IMR-90 (cell line): ENCODE measurements around the gene KCNH5. TPM values are rescaled to one million over a fixed set of nuclear protein-coding genes. Genes with fewer than 3 reads are reported as not detected.

Experiments used
- ATAC-seq: fragments of 200-7000 bp; cut with Tn5 transposase; 2 replicates; pipeline ENCODE4 v1.9.1; 2020; ENCODE audit warnings: low read depth, mild to moderate bottlenecking, moderate library complexity
- BruUV-seq: library from RNA; stranded (reverse); fragments of 400-500 nt; replicated peaks from 2 replicates; lab custom pipeline; 2021; lab: Mats Ljungman, UMichigan
- CTCF ChIA-PET: fragments of 300-600 bp; formaldehyde crosslinking; extraction: SDS; loops from one replicate; lab custom pipeline; 2021; ENCODE audit warnings: antibody characterized with exemption; lab: Yijun Ruan, JAX
- POLR2A ChIA-PET: fragments of 300-600 bp; sonication (Branson Sonifier 250); formaldehyde crosslinking; loops from one replicate; lab custom pipeline; 2022; ENCODE audit warnings: antibody characterized with exemption; ENCODE audit not compliant: unreplicated experiment; lab: Charles Lee
- DNase-seq: peaks from one replicate; pipeline ENCODE4 v3.0.0; 2013
- H2AFZ ChIP-seq: replicated peaks from 2 replicates; pipeline ENCODE3; 2013; ENCODE audit warnings: low read length, mild to moderate bottlenecking; ENCODE audit not compliant: poor library complexity
- H2AK5ac ChIP-seq: 2 replicates; pipeline ENCODE4 v1.6.1; 2013; ENCODE audit warnings: low read depth, low read length, inconsistent platforms
- H2AK9ac ChIP-seq: replicated peaks from 2 replicates; pipeline ENCODE3; 2013; ENCODE audit warnings: mild to moderate bottlenecking, low read depth, low read length, moderate library complexity; ENCODE audit not compliant: poor library complexity
- H2BK120ac ChIP-seq: 2 replicates; pipeline ENCODE4 v1.6.1; 2013; ENCODE audit warnings: low read depth, low read length, inconsistent platforms
- H2BK15ac ChIP-seq: 3 replicates; pipeline ENCODE4 v1.6.1; 2013; ENCODE audit warnings: low read depth, low read length, inconsistent platforms
- H2BK20ac ChIP-seq: 2 replicates; pipeline ENCODE4 v1.6.1; 2013; ENCODE audit warnings: low read depth, mild to moderate bottlenecking, inconsistent platforms, low read length, moderate library complexity
- H2BK5ac ChIP-seq: 2 replicates; pipeline ENCODE4 v1.6.1; 2013; ENCODE audit warnings: mild to moderate bottlenecking, low read depth, low read length, inconsistent platforms; ENCODE audit not compliant: poor library complexity, severe bottlenecking
- H3K14ac ChIP-seq: replicated peaks from 2 replicates; pipeline ENCODE4 v1.6.1; 2013; ENCODE audit warnings: low read depth, low read length, inconsistent platforms
- H3K18ac ChIP-seq: 2 replicates; pipeline ENCODE4 v1.6.1; 2013; ENCODE audit warnings: low read depth, low read length, control low read depth
- H3K23ac ChIP-seq: 2 replicates; pipeline ENCODE4 v1.6.1; 2013; ENCODE audit warnings: low read depth, low read length, inconsistent platforms
- H3K27ac ChIP-seq: 2 replicates; pipeline ENCODE4 v1.5.1; 2013; ENCODE audit warnings: mild to moderate bottlenecking, control low read depth, low read length; ENCODE audit not compliant: insufficient read depth
- H3K27me3 ChIP-seq: 2 replicates; pipeline ENCODE4 v1.6.1; 2013; ENCODE audit warnings: low read length; ENCODE audit not compliant: control insufficient read depth, insufficient read depth
- H3K36me3 ChIP-seq: 2 replicates; pipeline ENCODE4 v1.6.1; 2013; ENCODE audit warnings: low read length, mixed read lengths; ENCODE audit not compliant: control insufficient read depth, insufficient read depth
- H3K4ac ChIP-seq: 2 replicates; pipeline ENCODE4 v1.6.1; 2013; ENCODE audit warnings: low read depth, low read length, inconsistent platforms
- H3K4me1 ChIP-seq: 2 replicates; pipeline ENCODE4 v1.6.1; 2013; ENCODE audit warnings: low read length, mixed read lengths; ENCODE audit not compliant: control insufficient read depth, insufficient read depth
- H3K4me2 ChIP-seq: 2 replicates; pipeline ENCODE4 v1.6.1; 2013; ENCODE audit warnings: low read depth, mild to moderate bottlenecking, control low read depth, low read length, moderate library complexity
- H3K4me3 ChIP-seq: 2 replicates; pipeline ENCODE4 v1.5.1; 2013; ENCODE audit warnings: low read depth, mild to moderate bottlenecking, control low read depth, low read length, moderate library complexity; ENCODE audit not compliant: insufficient read depth
- H3K56ac ChIP-seq: 2 replicates; pipeline ENCODE4 v1.6.1; 2013; ENCODE audit warnings: low read length, inconsistent platforms; ENCODE audit not compliant: insufficient read depth; ENCODE audit errors: extremely low read depth
- H3K79me1 ChIP-seq, 2 experiments: 2 replicates each; pipeline ENCODE4 v1.6.1; 2013; ENCODE audit warnings: low read length in 2 of 2, inconsistent platforms in 1 of 2, low read depth in 1 of 2
- H3K9ac ChIP-seq: 2 replicates; pipeline ENCODE4 v1.6.1; 2013; ENCODE audit warnings: low read depth, low read length, control low read depth
- H3K9me1 ChIP-seq: 2 replicates; pipeline ENCODE4 v1.6.1; 2013; ENCODE audit warnings: low read length, inconsistent platforms; ENCODE audit not compliant: insufficient read depth
- H3K9me3 ChIP-seq: 2 replicates; pipeline ENCODE4 v1.6.1; 2013; ENCODE audit warnings: low read length; ENCODE audit not compliant: control insufficient read depth, insufficient read depth
- H4K20me1 ChIP-seq: 2 replicates; pipeline ENCODE4 v1.6.1; 2013; ENCODE audit warnings: low read length, inconsistent platforms; ENCODE audit not compliant: insufficient read depth
- H4K5ac ChIP-seq: 2 replicates; pipeline ENCODE4 v1.6.1; 2013; ENCODE audit warnings: mild to moderate bottlenecking, low read depth, low read length, control low read depth
- H4K8ac ChIP-seq, 2 experiments: 2 replicates each; pipeline ENCODE4 v1.6.1; 2013; ENCODE audit warnings: low read depth in 2 of 2, low read length in 2 of 2, control low read depth in 1 of 2, inconsistent platforms in 1 of 2
- H4K91ac ChIP-seq: 2 replicates; pipeline ENCODE4 v1.6.1; 2013; ENCODE audit warnings: low read depth, low read length, inconsistent platforms; ENCODE audit not compliant: insufficient read depth
- BHLHE40 ChIP-seq: fragments of 150-350 bp; IDR thresholded peaks from 2 replicates; pipeline ENCODE4 v1.6.1; 2016; ENCODE audit warnings: mild to moderate bottlenecking, low read depth, low read length
- CHD1 ChIP-seq: IDR thresholded peaks from 2 replicates; pipeline ENCODE4 v1.6.1; 2012; ENCODE audit warnings: low read depth, low read length, improper control_type of control experiment
- CTCF ChIP-seq: conservative IDR thresholded peaks from 2 replicates; pipeline ENCODE4 v1.5.1; 2012; ENCODE audit warnings: mild to moderate bottlenecking, low read depth, low read length, improper control_type of control experiment
- ELK1 ChIP-seq: fragments of 150-350 bp; IDR thresholded peaks from 2 replicates; pipeline ENCODE4 v1.6.1; 2016; ENCODE audit warnings: low read depth, mild to moderate bottlenecking, low read length, moderate library complexity, borderline replicate concordance
- FOS ChIP-seq: fragments of 150-350 bp; IDR thresholded peaks from 2 replicates; pipeline ENCODE4 v1.6.1; 2016; ENCODE audit warnings: low read depth, low read length
- MAFK ChIP-seq: IDR thresholded peaks from 2 replicates; pipeline ENCODE4 v1.6.1; 2012; ENCODE audit warnings: low read depth, low read length, improper control_type of control experiment
- MAZ ChIP-seq: IDR thresholded peaks from 2 replicates; pipeline ENCODE4 v1.6.1; 2012; ENCODE audit warnings: low read depth, mild to moderate bottlenecking, low read length, improper control_type of control experiment, moderate library complexity, borderline replicate concordance
- MXI1 ChIP-seq: IDR thresholded peaks from 2 replicates; pipeline ENCODE4 v1.6.1; 2012; ENCODE audit warnings: low read depth, mild to moderate bottlenecking, low read length, moderate library complexity, borderline replicate concordance
- NFE2L2 ChIP-seq: fragments of 150-350 bp; IDR thresholded peaks from 2 replicates; pipeline ENCODE4 v1.6.1; 2016; ENCODE audit warnings: low read depth, mild to moderate bottlenecking, low read length
- POLR2A ChIP-seq: IDR thresholded peaks from 2 replicates; pipeline ENCODE4 v1.6.1; 2012; ENCODE audit warnings: mild to moderate bottlenecking, low read depth, low read length
- RCOR1 ChIP-seq: IDR thresholded peaks from 2 replicates; pipeline ENCODE4 v1.6.1; 2012; ENCODE audit warnings: mild to moderate bottlenecking, low read length, improper control_type of control experiment; ENCODE audit not compliant: insufficient replicate concordance
- RFX5 ChIP-seq: IDR thresholded peaks from 2 replicates; pipeline ENCODE4 v1.8.0; 2012; ENCODE audit warnings: low read depth, mild to moderate bottlenecking, low read length, moderate library complexity
- SMC3 ChIP-seq: fragments of 150-350 bp; IDR thresholded peaks from 2 replicates; pipeline ENCODE4 v1.6.1; 2016; ENCODE audit warnings: low read depth, mild to moderate bottlenecking, antibody characterized with exemption, low read length, moderate library complexity
- USF2 ChIP-seq: fragments of 150-350 bp; IDR thresholded peaks from 2 replicates; pipeline ENCODE4 v1.6.1; 2017; ENCODE audit warnings: mild to moderate bottlenecking, antibody characterized with exemption, low read length, low read depth
- WGBS, 2 experiments: methylation state at CpG; one replicate each; pipeline versions ENCODE4 v1.1.5 to v1.1.7; 2013; ENCODE audit warnings: missing lambda C conversion rate in 2 of 2; ENCODE audit not compliant: insufficient read length in 1 of 2; ENCODE audit errors: extremely low coverage in 2 of 2; 5-methylcytosine and 5-hydroxymethylcytosine counted together
- dilution Hi-C: fragments of 300-500 bp; cut with HindIII; formaldehyde crosslinking; loops from one replicate; pipeline ENCODE4 v1.14.3; 2018; ENCODE audit warnings: low sequenced_read_pairs; ENCODE audit not compliant: unreplicated experiment
- in situ Hi-C: fragments of 300-500 bp; cut with MboI; formaldehyde crosslinking; loops from 3 replicates; pipeline ENCODE4 v1.14.3; 2019; ENCODE audit warnings: low sequenced_read_pairs, inconsistent platforms, mixed read lengths
- intact Hi-C: fragments of 100-400 bp; cut with micrococcal nuclease; formaldehyde crosslinking; loops from 2 replicates; pipeline ENCODE4 v1.10.0; 2022
- polyA plus RNA-seq, 3 experiments: library from polyadenylated mRNA; depleted of rRNA; stranded (reverse); fragments of >200 nt; gene quantifications; 2 replicates each; pipeline ENCODE4 v1.2.3, GENCODE V29; 2012; ENCODE audit warnings: low replicate concordance in 1 of 3
- total RNA-seq: library from RNA; depleted of rRNA; stranded (reverse); fragments of >200 nt; gene quantifications from 2 replicates; pipeline ENCODE4 v1.2.3, GENCODE V29; 2012

KCNH5 gene
- total and polyA plus RNA-seq, 2 of the 4 experiments (the other 2 are of a cell fraction) = under 0.01 to 0.03 TPM

GRCh38 chr14:62882967-62883366, 162.3 kb downstream of the KCNH5 start:
- Histone ChIP-seq H2AK9ac (no peak overlapping the region), H2AFZ (no peak overlapping the region), H3K4me3 (no peak overlapping the region), H2BK15ac (no peak overlapping the region; the same call in 2 of the 3 replicates), H2BK5ac (no peak overlapping the region), H3K56ac (no peak overlapping the region), H3K79me1 (no peaks in the 10 kb centered on the region), H3K4me1 (peaks cover 2% of the 10 kb centered on the region; the same call in 1 of the 2 replicates), H3K36me3 (no peaks in the 10 kb centered on the region), H4K91ac (no peak overlapping the region), H3K27me3 (no peaks in the 10 kb centered on the region), H3K4ac (no peak overlapping the region), H4K8ac (no peak overlapping the region), H2BK20ac (no peak overlapping the region), H2AK5ac (no peak overlapping the region), H3K9me1 (no peaks in the 10 kb centered on the region), H3K9ac (no peak overlapping the region), H4K20me1 (no peaks in the 10 kb centered on the region), H3K4me2 (no peak overlapping the region), H3K18ac (no peak overlapping the region), H4K5ac (no peak overlapping the region), H3K14ac (no peak overlapping the region), H2BK120ac (no peak overlapping the region), H3K23ac (no peak overlapping the region), H3K27ac (no peak overlapping the region), H3K9me3 (no peaks in the 10 kb centered on the region)
- TF ChIP-seq RFX5 = no peak
- TF ChIP-seq NFE2L2 = no peak
- no peak for TF ChIP-seq CTCF
- no peak for TF ChIP-seq RCOR1
- no peak for TF ChIP-seq BHLHE40
- TF ChIP-seq MXI1 = no peak
- TF ChIP-seq FOS = no peak
- no peak for TF ChIP-seq POLR2A
- TF ChIP-seq MAFK = no peak
- no peak for TF ChIP-seq MAZ
- TF ChIP-seq USF2 = no peak
- no peak for TF ChIP-seq ELK1
- TF ChIP-seq CHD1 = no peak
- no peak for TF ChIP-seq SMC3
- dilution Hi-C loops = no loop called here
- no peak for ATAC-seq
- no peak for DNase-seq
- ChIA-PET POLR2A (no interaction called here), CTCF (no interaction called here)
- intact Hi-C loops = no loop called here
- BruUV-seq = no TSS peak
- no CpG with 5 or more reads among the region's 2 CpGs for WGBS, 2 experiments
- in situ Hi-C loops = no loop called here
